K562 (cell line): ENCODE measurements around the gene RTN4. TPM values are rescaled to one million over a fixed set of nuclear protein-coding genes. Genes with fewer than 3 reads are reported as not detected.

Source experiments
- CBX3 ChIP-seq, 2 experiments: IDR thresholded peaks; 1 replicate in 1 of 2; 2 replicates in 1 of 2; pipeline ENCODE4 v1.6.1; 2012; ENCODE audit warnings: inconsistent platforms in 2 of 2, low read length in 2 of 2, borderline replicate concordance in 1 of 2, control low read depth in 1 of 2
- GTF2A2 ChIP-seq: IDR thresholded peaks from 2 replicates; pipeline ENCODE4 v1.6.1; 2016; ENCODE audit warnings: mild to moderate bottlenecking, missing genetic modification characterization, missing compliant biosample characterization
- LCOR ChIP-seq: sonication (generic); formaldehyde crosslinking; IDR thresholded peaks from 2 replicates; pipeline ENCODE4 v1.8.0; 2022; ENCODE audit warnings: mild to moderate bottlenecking, missing genetic modification reagents
- NFYB ChIP-seq: IDR thresholded peaks from 2 replicates; pipeline ENCODE4 v1.6.1; 2011; ENCODE audit warnings: mild to moderate bottlenecking, moderate library complexity; ENCODE audit not compliant: insufficient read length; ENCODE audit errors: extremely low read depth
- PCBP2 ChIP-seq: fragments of 200-400 bp; formaldehyde crosslinking; IDR thresholded peaks from 2 replicates; pipeline ENCODE4 v1.6.1; 2018; ENCODE audit warnings: low read length, low read depth, mild to moderate bottlenecking, moderate library complexity; ENCODE audit not compliant: poor library complexity, severe bottlenecking
- PHF8 ChIP-seq: fragments of 200-600 bp; sonication (generic); IDR thresholded peaks from 2 replicates; pipeline ENCODE4 v1.6.1; 2012; ENCODE audit warnings: mixed run types, mild to moderate bottlenecking, inconsistent platforms, low read length, moderate library complexity, borderline replicate concordance
- POLR2B ChIP-seq: fragments of 450-650 bp; IDR thresholded peaks from 2 replicates; pipeline ENCODE4 v1.6.1; 2018; ENCODE audit warnings: low read depth; ENCODE audit not compliant: partially characterized antibody
- ZNF75A ChIP-seq: fragments of 450-650 bp; formaldehyde crosslinking; IDR thresholded peaks from 2 replicates; pipeline ENCODE4 v1.4.0; 2020; ENCODE audit warnings: mild to moderate bottlenecking
- polyA plus RNA-seq, 8 experiments: library from polyadenylated mRNA; depleted of rRNA in 4 of 8; stranded (reverse) in 5 of 8; unstranded in 3 of 8; fragments of >200 nt; fragmentation: Nextera tagmentation in 2 of 8; fragmentation: Illumina TruSeq in 1 of 8; extraction: Ambion mirVana in 2 of 8; extraction: Trizol in 1 of 8; gene quantifications; 2 replicates each; pipeline versions ENCODE4 v1.2.1 to v1.2.3, GENCODE V29; 2011 to 2014; ENCODE audit warnings: inconsistent platforms in 1 of 8, missing spikeins in 1 of 8
- total RNA-seq, 7 experiments: library from RNA; depleted of rRNA in 6 of 7; stranded (reverse); fragments of >200 nt in 6 of 7; fragmentation: Illumina TruSeq in 2 of 7; extraction: Trizol in 2 of 7; gene quantifications; 2 replicates each; pipeline versions ENCODE4 v1.2.1 to v1.2.3, GENCODE V29; 2011 to 2021; ENCODE audit warnings: low replicate concordance in 1 of 7
- TF ChIP-seq, protein P1 (sequence below): fragments of 250-450 bp; sonication (Bioruptor Pico); IDR thresholded peaks from 2 replicates; pipeline ENCODE4 v1.5.0; 2020; ENCODE audit warnings: mild to moderate bottlenecking
- TF ChIP-seq, protein P2 (sequence below): sonication (generic); formaldehyde crosslinking; IDR thresholded peaks from 2 replicates; pipeline ENCODE4 v1.8.0; 2022; ENCODE audit warnings: mild to moderate bottlenecking, missing genetic modification reagents
- TF ChIP-seq, protein P3 (sequence below): sonication (generic); formaldehyde crosslinking; IDR thresholded peaks from 2 replicates; pipeline ENCODE4 v1.8.0; 2022; ENCODE audit warnings: mild to moderate bottlenecking, missing genetic modification reagents, borderline replicate concordance
- TF ChIP-seq, protein P4 (sequence below): IDR thresholded peaks from 3 replicates; pipeline ENCODE4 v1.6.1; 2011; ENCODE audit warnings: borderline replicate concordance, mild to moderate bottlenecking, moderate library complexity; ENCODE audit not compliant: insufficient read length; ENCODE audit errors: extremely low read depth
- TF ChIP-seq, protein P5 (sequence below): sonication (generic); IDR thresholded peaks from 2 replicates; pipeline ENCODE4 v1.6.1; 2016
- TF ChIP-seq, protein P6 (sequence below): sonication (generic); formaldehyde crosslinking; IDR thresholded peaks from 2 replicates; pipeline ENCODE4 v1.9.0; 2022; ENCODE audit warnings: mild to moderate bottlenecking, missing genetic modification reagents

The RTN4 gene
- total and polyA plus RNA-seq, 9 of the 15 experiments (the other 6 are each of a cell fraction or from before 2014, with no cell fraction given), result 73.0 to 248 (median 116) TPM

DNA sequence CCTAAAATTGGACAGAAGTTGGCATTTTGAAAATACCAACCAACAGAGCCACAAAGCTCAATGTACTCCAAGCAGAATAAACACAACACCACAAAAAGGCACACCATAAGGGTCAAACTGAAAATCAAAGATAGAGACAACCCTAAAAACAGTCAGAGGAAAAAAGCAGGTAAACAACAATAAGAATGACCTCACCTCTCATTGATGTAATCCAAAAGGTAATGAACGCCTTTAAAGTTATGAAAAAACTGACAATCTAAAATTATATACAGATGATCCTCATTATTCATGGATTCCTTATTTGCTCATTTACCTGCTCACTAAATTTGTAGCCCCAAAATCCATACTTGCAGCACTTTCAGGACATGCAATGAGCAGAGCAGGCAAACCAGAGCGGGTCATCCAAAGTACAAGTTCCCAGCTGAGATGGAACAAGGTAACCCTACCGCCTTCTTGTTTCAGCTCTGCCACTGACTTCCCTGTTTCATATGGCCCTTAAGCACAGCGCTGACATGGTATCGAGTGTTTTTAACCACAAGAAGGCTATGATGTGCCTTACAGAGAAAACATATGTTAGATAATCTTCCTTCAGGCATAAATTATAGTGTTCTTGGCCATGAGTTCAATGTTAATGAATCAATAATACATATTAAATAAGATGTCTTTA, 17.0 kb downstream of the RTN4 start (continued):
- TF ChIP-seq, protein P1, sequence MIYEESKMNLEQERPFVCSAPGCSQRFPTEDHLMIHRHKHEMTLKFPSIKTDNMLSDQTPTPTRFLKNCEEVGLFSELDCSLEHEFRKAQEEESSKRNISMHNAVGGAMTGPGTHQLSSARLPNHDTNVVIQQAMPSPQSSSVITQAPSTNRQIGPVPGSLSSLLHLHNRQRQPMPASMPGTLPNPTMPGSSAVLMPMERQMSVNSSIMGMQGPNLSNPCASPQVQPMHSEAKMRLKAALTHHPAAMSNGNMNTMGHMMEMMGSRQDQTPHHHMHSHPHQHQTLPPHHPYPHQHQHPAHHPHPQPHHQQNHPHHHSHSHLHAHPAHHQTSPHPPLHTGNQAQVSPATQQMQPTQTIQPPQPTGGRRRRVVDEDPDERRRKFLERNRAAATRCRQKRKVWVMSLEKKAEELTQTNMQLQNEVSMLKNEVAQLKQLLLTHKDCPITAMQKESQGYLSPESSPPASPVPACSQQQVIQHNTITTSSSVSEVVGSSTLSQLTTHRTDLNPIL (CRISPR knock-in tag), result no peak
- TF ChIP-seq PHF8 (no peak), POLR2B (peak; percentile 46), LCOR (no peak), ZNF75A (no peak), NFYB (no peak), CBX3 (IDR thresholded peaks at IDR 0.05; ENCODE audit: borderline replicate concordance in 1 of 2, low read length in 2 of 2) (no peak), PCBP2 (no peak), GTF2A2 (tag) (no peak)
- TF ChIP-seq, protein P2, sequence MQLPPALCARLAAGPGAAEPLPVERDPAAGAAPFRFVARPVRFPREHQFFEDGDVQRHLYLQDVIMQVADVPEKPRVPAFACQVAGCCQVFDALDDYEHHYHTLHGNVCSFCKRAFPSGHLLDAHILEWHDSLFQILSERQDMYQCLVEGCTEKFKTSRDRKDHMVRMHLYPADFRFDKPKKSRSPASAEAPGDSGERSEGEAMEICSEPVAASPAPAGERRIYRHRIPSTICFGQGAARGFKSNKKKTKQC (CRISPR knock-in tag), result no peak
- TF ChIP-seq, protein P3, sequence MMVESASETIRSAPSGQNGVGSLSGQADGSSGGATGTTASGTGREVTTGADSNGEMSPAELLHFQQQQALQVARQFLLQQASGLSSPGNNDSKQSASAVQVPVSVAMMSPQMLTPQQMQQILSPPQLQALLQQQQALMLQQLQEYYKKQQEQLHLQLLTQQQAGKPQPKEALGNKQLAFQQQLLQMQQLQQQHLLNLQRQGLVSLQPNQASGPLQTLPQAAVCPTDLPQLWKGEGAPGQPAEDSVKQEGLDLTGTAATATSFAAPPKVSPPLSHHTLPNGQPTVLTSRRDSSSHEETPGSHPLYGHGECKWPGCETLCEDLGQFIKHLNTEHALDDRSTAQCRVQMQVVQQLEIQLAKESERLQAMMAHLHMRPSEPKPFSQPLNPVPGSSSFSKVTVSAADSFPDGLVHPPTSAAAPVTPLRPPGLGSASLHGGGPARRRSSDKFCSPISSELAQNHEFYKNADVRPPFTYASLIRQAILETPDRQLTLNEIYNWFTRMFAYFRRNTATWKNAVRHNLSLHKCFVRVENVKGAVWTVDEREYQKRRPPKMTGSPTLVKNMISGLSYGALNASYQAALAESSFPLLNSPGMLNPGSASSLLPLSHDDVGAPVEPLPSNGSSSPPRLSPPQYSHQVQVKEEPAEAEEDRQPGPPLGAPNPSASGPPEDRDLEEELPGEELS (CRISPR knock-in tag), result no peak
- TF ChIP-seq, protein P4, sequence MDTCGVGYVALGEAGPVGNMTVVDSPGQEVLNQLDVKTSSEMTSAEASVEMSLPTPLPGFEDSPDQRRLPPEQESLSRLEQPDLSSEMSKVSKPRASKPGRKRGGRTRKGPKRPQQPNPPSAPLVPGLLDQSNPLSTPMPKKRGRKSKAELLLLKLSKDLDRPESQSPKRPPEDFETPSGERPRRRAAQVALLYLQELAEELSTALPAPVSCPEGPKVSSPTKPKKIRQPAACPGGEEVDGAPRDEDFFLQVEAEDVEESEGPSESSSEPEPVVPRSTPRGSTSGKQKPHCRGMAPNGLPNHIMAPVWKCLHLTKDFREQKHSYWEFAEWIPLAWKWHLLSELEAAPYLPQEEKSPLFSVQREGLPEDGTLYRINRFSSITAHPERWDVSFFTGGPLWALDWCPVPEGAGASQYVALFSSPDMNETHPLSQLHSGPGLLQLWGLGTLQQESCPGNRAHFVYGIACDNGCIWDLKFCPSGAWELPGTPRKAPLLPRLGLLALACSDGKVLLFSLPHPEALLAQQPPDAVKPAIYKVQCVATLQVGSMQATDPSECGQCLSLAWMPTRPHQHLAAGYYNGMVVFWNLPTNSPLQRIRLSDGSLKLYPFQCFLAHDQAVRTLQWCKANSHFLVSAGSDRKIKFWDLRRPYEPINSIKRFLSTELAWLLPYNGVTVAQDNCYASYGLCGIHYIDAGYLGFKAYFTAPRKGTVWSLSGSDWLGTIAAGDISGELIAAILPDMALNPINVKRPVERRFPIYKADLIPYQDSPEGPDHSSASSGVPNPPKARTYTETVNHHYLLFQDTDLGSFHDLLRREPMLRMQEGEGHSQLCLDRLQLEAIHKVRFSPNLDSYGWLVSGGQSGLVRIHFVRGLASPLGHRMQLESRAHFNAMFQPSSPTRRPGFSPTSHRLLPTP, result no peak
- TF ChIP-seq, protein P5, sequence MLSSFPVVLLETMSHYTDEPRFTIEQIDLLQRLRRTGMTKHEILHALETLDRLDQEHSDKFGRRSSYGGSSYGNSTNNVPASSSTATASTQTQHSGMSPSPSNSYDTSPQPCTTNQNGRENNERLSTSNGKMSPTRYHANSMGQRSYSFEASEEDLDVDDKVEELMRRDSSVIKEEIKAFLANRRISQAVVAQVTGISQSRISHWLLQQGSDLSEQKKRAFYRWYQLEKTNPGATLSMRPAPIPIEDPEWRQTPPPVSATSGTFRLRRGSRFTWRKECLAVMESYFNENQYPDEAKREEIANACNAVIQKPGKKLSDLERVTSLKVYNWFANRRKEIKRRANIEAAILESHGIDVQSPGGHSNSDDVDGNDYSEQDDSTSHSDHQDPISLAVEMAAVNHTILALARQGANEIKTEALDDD, result no peak
- TF ChIP-seq, protein P6, sequence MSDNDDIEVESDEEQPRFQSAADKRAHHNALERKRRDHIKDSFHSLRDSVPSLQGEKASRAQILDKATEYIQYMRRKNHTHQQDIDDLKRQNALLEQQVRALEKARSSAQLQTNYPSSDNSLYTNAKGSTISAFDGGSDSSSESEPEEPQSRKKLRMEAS, result no peak
